Activated CD4-positive, alpha-beta T cell treated with anti-CD3 and anti-CD28 coated beads for 24 hours (primary cell): ENCODE data around the gene ZNF502.
"Not testable (repeated sequence)": the region's sequence is repeated elsewhere in the genome, so short reads cannot be mapped to it uniquely, and the experiment has no call there.

Experiments used
- DNase-seq, 2 donors: peaks; one replicate each; pipeline ENCODE4 v3.0.0-alpha.2; 2020; ENCODE audit warnings: low read depth in 2 of 2

The ZNF502 gene

DNA sequence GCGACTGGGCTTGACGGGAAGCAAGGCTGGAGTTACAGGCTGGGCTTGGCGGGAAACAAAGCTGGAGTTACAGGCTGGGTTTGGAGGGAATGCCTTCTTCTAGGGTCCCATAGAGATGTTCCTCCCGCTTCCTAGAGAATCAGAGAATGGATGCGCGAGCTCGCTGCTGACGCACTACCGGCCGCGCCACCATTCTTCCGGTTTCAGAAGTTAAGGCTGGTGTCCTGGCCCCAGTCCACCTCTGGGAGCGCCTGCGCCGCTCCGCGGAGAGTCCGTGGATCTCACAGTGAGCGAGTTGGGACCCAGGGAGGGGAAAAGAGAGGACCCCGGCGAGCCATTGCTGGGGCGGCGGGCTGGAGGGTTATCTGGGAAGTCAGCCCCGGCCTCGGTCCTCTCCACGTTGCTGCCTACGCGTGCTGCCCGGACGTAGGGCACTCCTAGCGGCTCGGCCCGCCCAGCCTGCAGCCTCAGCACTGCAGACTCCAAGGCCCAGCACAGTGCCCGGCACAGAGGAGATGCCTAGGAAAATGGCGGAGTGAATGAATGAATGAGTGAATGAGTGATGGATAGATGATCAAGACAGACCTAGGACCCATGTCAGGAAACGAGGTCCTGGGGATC, at the start of gene ZNF502:
ZNF502 (plus strand) TSS at position 206 of the 621 bp plus-strand sequence. CDS start 7,602 bp downstream, outside the sequence.
- peak; percentile 22 to 43 for DNase-seq

DNA sequence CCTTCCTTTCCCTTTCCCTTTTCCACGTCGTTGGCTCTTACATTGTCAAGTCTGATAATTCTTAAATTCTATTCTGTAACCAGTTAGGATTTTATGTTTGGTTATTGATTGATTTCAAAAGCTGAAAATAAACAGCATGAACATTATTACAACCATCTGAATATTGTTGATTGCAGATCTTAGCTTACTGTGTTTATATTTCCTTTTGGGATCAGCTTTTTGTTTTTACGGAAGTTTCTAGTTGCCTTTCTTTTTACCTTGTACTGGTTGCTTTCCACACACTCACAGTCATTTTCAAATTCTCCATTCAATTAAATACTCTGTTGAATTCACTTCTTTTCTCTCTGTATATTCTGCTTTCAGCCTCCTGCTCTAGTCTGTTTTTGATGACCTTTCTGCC, 47.3 kb upstream of the ZNF502 start:
- no peak for DNase-seq

DNA sequence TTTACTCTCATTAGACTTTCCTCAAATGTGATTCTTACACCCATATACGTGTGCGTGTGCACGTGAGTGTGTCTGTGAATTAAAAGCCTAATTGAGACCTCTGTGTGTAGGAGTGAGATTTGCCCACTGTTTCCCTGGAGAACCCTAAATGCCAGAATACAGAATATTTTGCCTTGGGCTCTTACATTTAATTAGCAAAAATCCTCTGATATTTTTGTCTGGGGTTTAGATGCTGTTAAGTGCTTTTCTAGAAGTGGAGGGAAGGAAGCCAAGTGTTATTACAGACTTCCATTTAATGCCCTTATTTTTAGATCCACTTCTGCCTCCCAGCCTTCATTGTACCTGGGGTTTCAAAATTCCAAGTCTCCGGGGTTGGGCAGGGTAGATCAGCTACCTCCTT, 46.1 kb upstream of the ZNF502 start:
- DNase-seq, result no peak

DNA sequence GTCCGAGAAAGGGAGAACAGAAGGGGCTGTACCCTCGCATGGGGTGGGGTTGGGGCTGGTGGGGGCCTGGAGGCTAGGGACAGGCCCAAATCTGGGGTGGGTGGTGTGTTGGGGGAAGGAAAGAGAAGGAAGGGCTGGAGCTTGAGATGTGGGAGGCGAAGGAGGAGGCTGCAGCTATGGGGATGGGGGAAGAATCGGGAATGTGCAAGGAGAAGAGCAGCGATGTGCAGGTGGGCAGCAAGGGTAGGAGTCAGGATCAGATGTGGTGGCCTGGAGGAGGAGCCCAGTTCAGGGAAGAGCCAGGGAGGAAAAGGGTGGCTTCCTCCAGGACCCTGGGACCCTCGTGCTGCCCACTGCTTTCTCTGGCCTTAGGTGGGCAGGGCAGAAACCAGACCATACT, 42.7 kb upstream of the ZNF502 start:
- DNase-seq, result no peak

DNA sequence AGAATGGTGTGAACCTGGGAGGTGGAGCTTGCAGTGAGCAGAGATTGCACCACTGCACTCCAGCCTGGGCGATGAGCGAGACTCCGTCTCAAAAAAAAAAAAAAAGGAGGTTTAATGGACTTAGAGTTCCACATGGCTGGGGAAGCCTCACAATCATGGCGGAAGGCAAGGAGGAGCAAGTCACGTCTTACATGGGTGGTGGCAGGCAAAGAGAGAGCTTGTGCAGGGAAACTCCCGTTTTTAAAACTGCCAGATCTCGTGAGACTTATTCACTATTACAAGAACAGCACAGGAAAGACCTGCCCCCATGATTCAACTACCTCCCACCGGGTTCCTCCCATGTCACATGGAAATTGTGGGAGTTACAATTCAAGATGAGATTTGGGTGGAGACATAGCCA, 39.0 kb upstream of the ZNF502 start:
- DNase-seq, result not testable (repeated sequence)

DNA sequence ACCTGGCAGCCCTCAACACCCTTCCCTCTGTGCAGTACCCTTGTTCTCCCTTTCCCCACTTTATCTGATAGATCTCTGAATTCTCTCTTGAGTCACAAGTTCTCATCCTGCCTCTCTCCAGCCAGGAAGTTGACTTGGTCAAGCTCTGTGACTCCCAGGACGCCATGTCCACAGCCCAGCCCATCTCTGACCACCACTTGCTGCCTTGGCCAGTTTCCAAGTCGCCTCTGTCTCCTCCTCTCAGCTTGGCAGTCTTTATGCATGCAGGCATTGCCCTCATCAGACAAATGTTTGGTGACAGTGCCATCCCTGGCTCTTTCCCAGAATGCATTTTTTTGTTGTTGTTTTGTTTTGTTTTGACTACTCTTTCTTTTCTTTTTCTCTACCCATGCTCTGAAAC, 38.2 kb upstream of the ZNF502 start:
- DNase-seq, result no peak

DNA sequence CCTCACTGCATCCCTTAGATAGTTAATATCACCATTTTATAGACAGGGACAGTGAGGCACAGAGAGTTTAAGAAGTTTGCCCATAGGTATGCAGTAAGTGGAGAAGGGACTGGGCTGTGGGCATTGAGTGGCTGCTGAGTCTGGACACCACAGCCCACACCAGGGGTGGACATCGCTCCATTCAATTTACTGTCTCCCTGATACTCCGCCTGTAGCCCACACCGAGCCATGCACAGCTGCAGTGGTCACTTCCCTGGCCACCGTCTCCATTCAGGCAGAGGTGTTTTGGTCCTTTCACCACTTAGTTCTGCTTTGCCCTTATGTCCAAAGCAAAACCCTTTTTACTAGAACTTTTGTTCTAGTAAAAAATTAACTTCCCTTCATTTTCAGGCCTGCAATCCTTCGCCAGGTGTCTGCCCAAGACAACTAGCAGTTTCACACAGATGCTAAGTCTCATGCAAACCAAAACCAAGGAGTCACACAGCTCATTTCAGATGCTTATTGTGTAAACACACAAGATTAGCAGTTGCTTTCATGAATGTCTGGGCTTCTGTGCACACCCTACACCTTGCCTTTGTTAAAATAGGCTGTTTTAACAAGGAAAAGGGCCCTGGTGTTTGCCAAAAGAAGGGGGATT, 33.9 kb upstream of the ZNF502 start:
- no peak for DNase-seq

DNA sequence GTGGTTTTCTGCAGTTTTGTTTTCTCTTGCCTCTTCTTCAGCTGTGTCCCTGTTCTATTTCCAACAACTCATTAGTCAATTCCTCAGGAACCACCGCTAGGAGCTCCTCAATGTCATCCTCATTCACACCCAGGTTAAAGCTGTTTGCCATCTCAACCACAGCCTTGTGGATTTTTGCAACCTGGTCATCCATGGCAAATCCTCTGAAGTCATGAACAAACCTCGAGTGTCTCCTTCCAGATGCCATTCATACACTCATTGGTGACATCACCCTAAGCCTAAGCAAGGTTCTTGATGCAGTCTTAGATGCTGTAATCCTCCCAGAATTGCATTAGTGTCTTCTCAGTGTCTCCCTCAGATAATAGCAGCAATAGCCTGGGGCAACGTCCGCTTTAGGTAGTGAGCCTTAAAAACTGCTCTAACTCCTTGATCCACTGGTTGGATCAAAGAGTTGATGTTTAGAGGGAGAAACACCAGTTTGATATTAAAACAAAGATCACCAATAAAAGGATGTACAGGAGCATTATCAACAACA, 31.5 kb upstream of the ZNF502 start:
- DNase-seq, result no peak

DNA sequence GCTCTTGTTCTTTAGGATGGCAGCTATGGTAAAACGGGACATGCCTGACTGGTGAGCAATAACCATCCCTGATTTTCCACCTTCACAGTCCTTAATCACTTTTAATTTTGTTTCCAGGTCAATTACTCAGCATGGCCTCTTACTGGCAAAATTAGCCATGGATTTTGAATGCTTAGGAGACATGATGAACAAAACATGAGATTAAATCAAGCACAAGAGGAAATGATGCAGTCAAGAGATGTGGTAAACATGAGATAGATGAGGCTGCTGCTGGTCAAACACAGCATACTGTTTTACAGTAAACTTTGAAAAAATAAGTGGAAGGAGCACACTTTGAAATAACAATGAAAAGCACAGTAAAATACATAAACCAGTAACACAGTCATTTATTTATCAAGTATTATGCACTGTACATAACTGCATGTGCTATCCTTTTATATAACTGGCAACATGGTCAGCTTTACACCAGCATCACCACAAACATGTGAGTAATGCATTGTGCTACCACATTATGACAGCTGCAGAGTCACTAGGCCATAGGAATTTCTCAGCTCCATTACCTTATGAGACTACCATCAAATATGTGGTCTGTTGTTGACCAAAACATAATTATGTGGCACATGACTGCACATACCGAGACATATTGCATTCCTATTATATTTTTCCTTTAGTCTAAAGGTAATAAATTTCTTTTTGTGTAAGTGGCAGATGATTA, 30.1 kb upstream of the ZNF502 start:
- DNase-seq, result no peak

DNA sequence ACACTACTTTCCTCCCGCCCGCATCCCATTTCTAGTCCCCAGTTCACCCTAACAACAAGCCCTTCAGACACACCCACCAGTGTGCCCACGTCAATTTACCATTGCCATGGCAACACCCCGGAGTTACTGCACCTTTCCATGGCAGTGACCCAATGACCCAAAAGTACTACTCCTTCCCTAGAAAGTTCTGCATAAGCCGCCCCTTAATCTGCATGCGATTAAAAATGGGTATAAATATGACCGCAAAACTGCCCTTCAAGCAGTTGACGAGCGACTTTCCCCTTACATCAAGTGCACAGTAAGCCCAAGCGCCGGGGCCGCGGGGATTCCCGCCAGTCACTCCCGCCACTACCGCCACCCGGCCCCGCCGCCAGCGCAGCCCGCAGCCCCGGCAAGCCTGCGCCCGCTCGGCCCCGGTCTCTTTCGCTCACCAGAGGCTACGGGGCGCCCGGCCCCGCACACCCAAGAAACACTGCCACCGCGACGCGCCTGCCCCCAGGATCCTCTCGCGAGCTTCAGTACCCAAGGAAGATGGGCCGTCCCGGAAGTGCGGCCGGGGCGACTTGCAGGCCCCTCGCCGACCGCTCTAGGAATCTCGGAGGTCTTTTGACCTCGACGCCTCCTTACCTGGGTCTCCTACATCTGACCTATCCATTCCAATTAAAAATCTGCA, 27.2 kb upstream of the ZNF502 start:
- DNase-seq, result peak; percentile 39 to 58

DNA sequence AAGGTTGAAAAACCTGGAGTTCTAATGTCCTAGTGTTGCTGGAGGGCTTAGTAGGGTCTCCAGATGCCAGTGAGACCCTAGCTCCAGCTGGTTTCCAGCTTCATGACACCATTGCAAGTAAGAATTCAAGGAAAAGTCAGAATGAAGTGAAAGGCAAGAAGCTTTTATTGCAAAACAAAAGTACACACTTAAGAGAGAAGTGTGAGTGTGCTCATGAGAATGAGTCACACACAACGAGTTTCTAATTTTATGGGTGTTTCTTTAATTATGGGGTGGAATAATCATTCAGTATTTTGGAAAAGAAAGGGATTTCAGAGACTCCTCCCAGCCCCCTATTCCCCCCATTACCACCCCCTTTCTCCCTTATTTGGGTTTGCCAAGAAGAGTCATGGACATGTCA, 24.6 kb upstream of the ZNF502 start:
- no peak for DNase-seq

DNA sequence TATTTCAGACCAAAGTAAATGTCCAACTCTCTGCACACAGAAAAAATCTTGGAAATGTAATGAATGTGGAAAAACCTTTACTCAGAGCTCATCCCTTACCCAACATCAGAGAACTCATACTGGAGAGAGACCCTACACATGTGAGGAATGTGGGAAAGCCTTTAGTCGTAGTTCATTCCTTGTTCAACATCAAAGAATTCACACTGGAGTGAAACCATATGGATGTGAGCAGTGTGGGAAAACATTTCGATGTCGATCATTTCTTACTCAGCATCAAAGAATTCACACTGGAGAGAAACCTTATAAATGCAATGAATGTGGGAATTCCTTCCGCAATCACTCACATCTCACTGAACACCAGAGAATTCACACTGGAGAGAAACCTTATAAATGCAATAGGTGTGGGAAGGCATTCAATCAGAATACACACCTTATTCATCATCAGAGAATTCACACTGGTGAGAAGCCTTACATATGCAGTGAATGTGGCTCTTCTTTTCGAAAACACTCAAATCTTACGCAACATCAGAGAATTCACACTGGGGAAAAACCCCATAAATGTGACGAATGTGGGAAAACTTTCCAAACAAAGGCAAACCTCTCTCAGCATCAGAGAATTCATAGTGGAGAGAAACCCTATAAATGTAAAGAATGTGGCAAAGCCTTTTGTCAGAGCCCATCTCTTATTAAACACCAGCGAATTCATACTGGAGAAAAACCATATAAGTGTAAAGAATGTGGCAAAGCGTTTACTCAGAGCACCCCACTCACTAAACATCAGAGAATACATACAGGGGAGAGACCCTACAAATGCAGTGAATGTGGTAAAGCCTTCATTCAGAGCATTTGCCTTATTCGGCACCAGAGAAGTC, 9.0 kb downstream of the ZNF502 start:
- DNase-seq, result no peak

DNA sequence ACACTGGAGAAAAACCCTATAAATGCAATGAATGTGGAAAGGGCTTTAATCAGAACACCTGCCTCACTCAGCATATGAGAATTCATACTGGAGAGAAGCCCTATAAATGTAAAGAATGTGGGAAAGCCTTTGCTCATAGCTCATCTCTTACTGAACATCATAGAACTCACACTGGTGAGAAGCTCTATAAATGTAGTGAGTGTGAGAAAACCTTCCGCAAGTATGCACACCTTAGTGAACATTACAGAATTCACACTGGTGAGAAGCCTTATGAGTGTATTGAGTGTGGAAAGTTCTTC, 9.6 kb downstream of the ZNF502 start:
- DNase-seq, result no peak

DNA sequence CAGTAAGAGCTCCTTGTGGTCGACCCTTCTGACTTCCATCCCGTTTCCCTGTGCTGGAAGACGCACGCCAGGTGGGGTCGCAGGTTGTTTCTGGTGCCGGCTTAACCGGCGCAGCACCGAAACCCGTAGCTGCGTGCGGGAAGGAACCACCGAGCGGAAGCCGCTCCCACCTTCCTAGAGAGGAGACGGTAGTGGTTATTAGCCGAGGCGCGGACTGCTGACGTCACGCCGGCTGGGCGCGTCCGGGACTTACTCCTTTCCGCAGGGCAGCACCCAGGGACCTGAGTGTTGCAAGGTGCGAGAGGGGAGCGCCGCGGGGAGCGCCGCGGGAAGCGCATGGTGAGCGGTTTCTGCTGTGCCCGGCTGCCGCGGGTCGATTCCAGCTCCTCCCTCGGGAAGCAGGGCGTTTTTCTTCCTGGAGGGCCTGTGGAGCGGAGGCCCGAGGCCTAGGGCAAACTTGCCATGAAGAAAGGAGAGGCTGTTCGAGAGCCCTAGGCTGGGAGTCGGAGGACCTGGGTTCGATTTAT, 17.0 kb downstream of the ZNF502 start, which contains the start of gene ZNF501:
ZNF501 (plus strand) TSS at position 252 of the 527 bp plus-strand sequence. CDS start 4,787 bp downstream, outside the sequence.
- DNase-seq, result peak; percentile 72 to 79

DNA sequence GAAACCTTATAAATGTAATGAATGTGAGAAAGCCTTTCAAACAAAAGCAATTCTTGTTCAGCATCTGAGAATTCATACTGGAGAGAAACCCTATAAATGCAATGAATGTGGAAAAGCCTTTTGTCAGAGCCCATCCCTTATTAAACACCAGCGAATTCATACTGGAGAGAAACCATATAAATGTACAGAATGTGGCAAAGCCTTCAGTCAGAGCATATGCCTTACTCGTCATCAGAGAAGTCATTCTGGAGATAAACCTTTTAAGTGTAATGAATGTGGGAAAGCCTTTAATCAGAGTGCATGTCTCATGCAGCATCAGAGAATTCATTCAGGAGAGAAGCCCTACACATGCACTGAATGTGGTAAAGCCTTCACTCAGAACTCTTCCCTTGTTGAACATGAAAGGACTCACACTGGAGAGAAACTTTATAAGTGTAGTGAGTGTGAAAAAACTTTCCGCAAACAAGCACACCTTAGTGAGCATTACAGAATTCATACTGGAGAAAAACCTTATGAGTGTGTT, 22.2 kb downstream of the ZNF502 start:
- no peak for DNase-seq

DNA sequence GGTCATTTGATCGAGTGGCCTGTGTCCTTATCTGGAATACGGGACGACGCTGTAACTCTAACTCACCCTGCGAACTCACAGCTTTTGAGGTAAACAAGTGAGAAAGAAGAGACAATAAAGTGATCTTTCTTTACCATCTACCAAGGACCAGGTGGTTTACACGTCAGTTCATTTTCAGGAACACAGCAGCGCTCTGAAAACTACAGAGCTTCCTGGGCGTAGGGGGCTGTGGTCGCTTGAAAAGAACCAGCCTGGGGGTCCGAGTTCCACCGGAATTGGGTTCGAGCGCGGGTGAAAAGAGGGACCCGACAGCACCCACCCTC, 48.6 kb downstream of the ZNF502 start:
- DNase-seq, result no peak

DNA sequence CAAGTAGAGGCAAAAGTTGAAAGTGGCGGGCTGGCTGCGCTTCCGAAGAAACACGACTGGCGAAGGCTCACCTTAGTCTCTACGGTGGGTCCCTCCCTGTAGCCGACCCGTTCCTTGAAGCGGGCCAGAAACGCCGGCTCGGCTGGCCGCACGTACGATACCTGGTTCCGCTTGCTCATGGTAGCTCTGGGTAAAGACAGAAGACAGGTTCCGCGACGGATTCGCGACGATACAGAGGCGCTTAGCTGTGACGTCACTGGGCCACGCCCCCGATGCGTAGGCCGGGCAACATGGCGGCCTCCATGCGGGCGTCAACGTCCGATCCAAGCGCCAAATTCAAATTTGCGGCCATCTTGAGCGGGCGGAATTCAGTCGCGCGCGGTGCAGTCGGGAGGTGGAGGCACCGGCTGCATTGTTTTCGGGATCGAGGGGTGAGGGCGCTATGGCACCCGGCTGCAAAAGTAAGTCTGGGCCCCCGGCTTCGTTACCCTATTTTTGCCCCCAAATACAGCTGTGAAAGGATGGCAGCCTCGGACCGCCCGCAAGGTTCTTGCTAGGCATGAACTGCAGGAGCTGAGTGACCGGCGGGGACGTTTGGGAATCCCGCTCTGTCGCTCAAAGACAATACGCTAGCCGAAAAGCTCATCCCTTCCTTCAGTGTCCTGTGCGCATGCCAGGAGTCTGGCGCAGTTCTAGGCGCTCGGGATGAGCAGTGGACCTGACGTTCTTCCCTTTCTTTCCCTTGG, 49.1 kb downstream of the ZNF502 start, which contains the start of the genes KIAA1143 and KIF15:
KIAA1143 (minus strand) TSS at position 196 of the 746 bp plus-strand sequence; CDS start at position 179, 17 bp downstream.
KIF15 (plus strand) TSS at position 371 of the 746 bp plus-strand sequence; CDS start at position 443, 72 bp downstream.
- DNase-seq, result peak; percentile 97 to 98

DNA sequence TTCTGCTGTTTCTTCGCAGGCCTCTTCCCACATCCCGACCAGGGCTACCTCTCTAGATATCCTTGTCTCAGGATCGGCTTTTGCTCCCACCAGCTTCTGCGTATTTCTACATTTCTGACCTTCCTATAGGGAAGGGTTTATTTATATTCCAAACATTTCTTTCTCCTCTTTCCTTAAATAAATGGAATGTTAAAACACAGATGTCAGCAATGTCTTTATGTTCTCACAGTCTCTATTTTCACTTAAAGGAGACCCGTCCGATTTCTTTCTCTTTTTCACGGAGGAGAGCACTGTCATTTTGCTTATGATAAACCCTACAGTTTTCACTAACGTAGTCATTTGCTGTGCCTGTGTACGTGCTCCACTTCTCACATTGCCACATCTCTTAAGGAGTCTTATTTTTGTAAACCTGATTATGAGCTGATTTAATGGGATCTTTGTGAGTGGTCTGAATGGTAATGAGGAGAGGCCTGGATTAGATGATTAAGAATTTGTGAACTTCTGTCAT, 49.8 kb downstream of the ZNF502 start:
- DNase-seq, result no peak

DNA sequence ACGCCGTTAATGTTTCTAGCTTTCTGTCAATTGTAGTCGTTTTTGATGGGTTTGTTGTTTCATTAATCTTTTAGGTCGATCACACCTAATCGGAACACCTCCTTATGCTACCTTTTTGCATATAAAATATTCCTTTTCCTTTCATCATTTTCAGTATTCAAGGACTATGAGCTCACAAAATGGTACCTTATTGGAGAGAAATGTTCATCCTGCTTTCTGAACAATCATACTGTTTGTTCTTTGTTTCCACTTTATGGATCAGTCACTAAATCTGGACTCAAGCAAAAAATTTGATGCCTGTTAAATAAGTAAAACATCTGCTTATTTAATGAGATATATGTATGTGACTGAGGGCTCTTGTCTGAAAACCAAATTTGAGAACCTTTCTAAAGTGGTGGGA, 50.2 kb downstream of the ZNF502 start:
- no peak for DNase-seq

DNA sequence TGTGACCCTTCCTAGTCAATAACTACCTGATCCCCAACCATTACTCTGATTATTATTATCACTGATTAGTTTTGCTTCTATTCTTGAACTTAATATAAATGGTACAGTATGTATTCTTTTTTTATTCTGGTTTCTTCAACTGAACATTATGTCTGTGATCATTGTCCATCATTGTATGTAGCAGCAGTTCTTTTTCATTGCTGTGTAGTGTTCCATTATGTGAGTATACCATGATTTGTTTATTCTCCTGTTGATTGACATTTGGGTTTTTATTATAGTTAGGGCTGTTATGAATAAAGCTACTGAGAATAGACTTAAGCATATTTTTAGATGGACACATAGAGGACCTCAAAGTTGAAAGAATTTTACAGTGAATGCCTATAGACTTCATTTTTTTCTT, 51.8 kb downstream of the ZNF502 start:
- DNase-seq, result no peak
